ENCODE measurements around the gene PTPRA. TPM values are rescaled to one million over a fixed set of nuclear protein-coding genes. Genes with fewer than 3 reads are reported as not detected.

The PTPRA gene
- 10 to 100 TPM; 65.4 to 69.5 TPM for total RNA-seq
- 59.0 TPM for polyA plus RNA-seq (2013, experiment 1 of 2)
- 60.8 TPM for polyA plus RNA-seq (2013, experiment 2 of 2)
- 42.1 to 138 (median 107) reads per million in 172 experiments for total RNA-seq

GRCh38 chr20:2873010-2873746, at the start of gene PTPRA:
Gene PTPRA (plus strand): TSS chr20:2873481. CDS start chr20:2964278, 90,797 bp downstream.
- Histone ChIP-seq H3K36me3 (ENCODE audit: insufficient read depth, low read length) (no peaks in the 10 kb centered on the region), H3K27ac (ENCODE audit: low read depth in 1 of 2, low read length in 2 of 2) (peak within 1 kb of the TSS in 1 of 2 donors; percentile 34), H3K9me3 (ENCODE audit: control insufficient read depth in 1 of 2, insufficient read depth in 1 of 2, low read length in 2 of 2) (no peaks in the 10 kb centered on the region), H3K27me3 (ENCODE audit: control insufficient read depth in 1 of 2, insufficient read depth in 2 of 2, low read length in 2 of 2) (peaks cover 0 to 3% of the 10 kb centered on the region in 2 experiments), H3K4me1 (ENCODE audit: insufficient read depth, low read length) (peaks cover 38% of the 10 kb centered on the region), H3K4me3 (ENCODE audit: low read length) (peak within 1 kb of the TSS; percentile 91)
- ChIA-PET CTCF (interaction anchor here (0.9 to 1.6 kb wide), 7 partner anchors 15 to 349 kb away, joined by 3 to 7 read pairs (median 4); partner anchors contain the start of genes PCED1A and VPS16), POLR2A (interaction anchor here (1.0 to 2.3 kb wide), 12 partner anchors 9 to 770 kb away, joined by 3 to 19 read pairs (median 5); partner anchors contain the start of genes EBF4, IDH3B, NOP56 and PCED1A)
- Mint-ChIP-seq H3K4me3 (peak within 1 kb of the TSS; percentile 96), H3K27me3 (no peaks in the 10 kb centered on the region), H3K9me3 (no peaks in the 10 kb centered on the region), H3K36me3 (ENCODE audit: low read depth) (peaks cover 23% of the 10 kb centered on the region), H3K4me1 (ENCODE audit: low read depth) (peaks cover 42% of the 10 kb centered on the region), H3K27ac (peak within 1 kb of the TSS; percentile 94)
- intact Hi-C loops (cut with DNase I, micrococcal nuclease): loop anchor here (1.0 to 10.0 kb wide), 9 partner anchors 16 to 348 kb away; partner anchors contain the start of genes GNRH2 (in 1 of the 2), IDH3B (in 1 of the 2), MRPS26 (in 1 of the 2) and PCED1A (in 1 of the 2)
- ATAC-seq (ENCODE audit: poor library complexity) (peak; percentile 87), DNase-seq (peak; percentile 83 to 95 (median 89))
- TF ChIP-seq, protein P1, sequence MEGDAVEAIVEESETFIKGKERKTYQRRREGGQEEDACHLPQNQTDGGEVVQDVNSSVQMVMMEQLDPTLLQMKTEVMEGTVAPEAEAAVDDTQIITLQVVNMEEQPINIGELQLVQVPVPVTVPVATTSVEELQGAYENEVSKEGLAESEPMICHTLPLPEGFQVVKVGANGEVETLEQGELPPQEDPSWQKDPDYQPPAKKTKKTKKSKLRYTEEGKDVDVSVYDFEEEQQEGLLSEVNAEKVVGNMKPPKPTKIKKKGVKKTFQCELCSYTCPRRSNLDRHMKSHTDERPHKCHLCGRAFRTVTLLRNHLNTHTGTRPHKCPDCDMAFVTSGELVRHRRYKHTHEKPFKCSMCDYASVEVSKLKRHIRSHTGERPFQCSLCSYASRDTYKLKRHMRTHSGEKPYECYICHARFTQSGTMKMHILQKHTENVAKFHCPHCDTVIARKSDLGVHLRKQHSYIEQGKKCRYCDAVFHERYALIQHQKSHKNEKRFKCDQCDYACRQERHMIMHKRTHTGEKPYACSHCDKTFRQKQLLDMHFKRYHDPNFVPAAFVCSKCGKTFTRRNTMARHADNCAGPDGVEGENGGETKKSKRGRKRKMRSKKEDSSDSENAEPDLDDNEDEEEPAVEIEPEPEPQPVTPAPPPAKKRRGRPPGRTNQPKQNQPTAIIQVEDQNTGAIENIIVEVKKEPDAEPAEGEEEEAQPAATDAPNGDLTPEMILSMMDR (IDR thresholded peaks at IDR 0.05): no peak

GRCh38 chr20:2825761-2826160, 47.5 kb upstream of the PTPRA start:
- Mint-ChIP-seq H3K4me3 (peak overlapping the region; percentile 39), H3K4me1 (ENCODE audit: low read depth) (peaks cover 32% of the 10 kb centered on the region), H3K36me3 (ENCODE audit: low read depth) (no peaks in the 10 kb centered on the region), H3K27me3 (peaks cover 24% of the 10 kb centered on the region), H3K27ac (no peak overlapping the region), H3K9me3 (no peaks in the 10 kb centered on the region)
- ATAC-seq (ENCODE audit: poor library complexity) (no peak), DNase-seq (peak in 3 of 14 experiments; percentile 38 to 48 (median 46))
- Histone ChIP-seq H3K4me3 (ENCODE audit: low read length) (no peak overlapping the region), H3K27ac (ENCODE audit: low read depth in 1 of 2, low read length in 2 of 2) (no peak overlapping the region), H3K36me3 (ENCODE audit: insufficient read depth, low read length) (no peaks in the 10 kb centered on the region), H3K9me3 (ENCODE audit: control insufficient read depth in 1 of 2, insufficient read depth in 1 of 2, low read length in 2 of 2) (no peaks in the 10 kb centered on the region), H3K4me1 (ENCODE audit: insufficient read depth, low read length) (peaks cover 23% of the 10 kb centered on the region), H3K27me3 (ENCODE audit: control insufficient read depth in 1 of 2, insufficient read depth in 2 of 2, low read length in 2 of 2) (peaks cover 0 to 1% of the 10 kb centered on the region in 2 experiments)
- intact Hi-C loops (cut with DNase I, micrococcal nuclease): no loop called here
- CTCF ChIA-PET: no interaction called here
- TF ChIP-seq, protein P1 (IDR thresholded peaks at IDR 0.05): no peak
- POLR2A ChIA-PET: no interaction called here

DNA sequence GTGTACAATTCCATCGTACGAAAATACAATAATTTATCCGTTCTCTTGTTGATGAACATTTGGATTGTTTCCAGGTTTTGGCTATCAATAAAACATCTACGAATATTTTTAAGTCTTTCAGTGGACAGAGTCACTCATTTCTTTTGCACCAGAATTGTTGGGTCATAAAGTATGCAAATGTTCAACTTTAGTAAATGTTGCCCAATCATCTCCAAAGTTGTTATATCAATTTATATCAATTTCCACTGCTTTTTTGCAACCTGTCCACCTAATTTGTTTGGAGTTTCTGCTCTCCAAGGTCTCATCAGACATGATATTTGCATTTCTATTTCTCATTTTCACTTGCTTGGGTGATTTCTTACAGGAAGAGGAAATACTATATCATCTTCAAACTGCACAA, 46.6 kb upstream of the PTPRA start:
- Histone ChIP-seq H3K4me3 (ENCODE audit: low read length) (no peak overlapping the region), H3K27ac (ENCODE audit: low read depth in 1 of 2, low read length in 2 of 2) (no peak overlapping the region), H3K36me3 (ENCODE audit: insufficient read depth, low read length) (no peaks in the 10 kb centered on the region), H3K4me1 (ENCODE audit: insufficient read depth, low read length) (peaks cover 14% of the 10 kb centered on the region), H3K27me3 (ENCODE audit: control insufficient read depth in 1 of 2, insufficient read depth in 2 of 2, low read length in 2 of 2) (no peaks in the 10 kb centered on the region), H3K9me3 (ENCODE audit: control insufficient read depth in 1 of 2, insufficient read depth in 1 of 2, low read length in 2 of 2) (no peaks in the 10 kb centered on the region)
- TF ChIP-seq, protein P1 (IDR thresholded peaks at IDR 0.05): no peak
- ATAC-seq (ENCODE audit: poor library complexity) (no peak), DNase-seq (no peak)
- POLR2A ChIA-PET: no interaction called here
- H3K27ac Mint-ChIP-seq: no peak overlapping the region
- no peaks in the 10 kb centered on the region for H3K36me3 Mint-ChIP-seq (ENCODE audit: low read depth)
- intact Hi-C loops (cut with DNase I, micrococcal nuclease): no loop called here
- peaks cover 28% of the 10 kb centered on the region for H3K4me1 Mint-ChIP-seq (ENCODE audit: low read depth)
- no peak overlapping the region for H3K4me3 Mint-ChIP-seq
- peaks cover 21% of the 10 kb centered on the region for H3K27me3 Mint-ChIP-seq
- CTCF ChIA-PET: interaction anchor here (0.7 kb wide), 1 partner anchor 63 kb away, joined by 3 read pairs; no protein-coding TSS in a partner anchor
- H3K9me3 Mint-ChIP-seq: no peaks in the 10 kb centered on the region

All from CD4-positive, alpha-beta T cell (primary cell).